ENCODE data around the gene GIPR. TPM values are rescaled to one million over a fixed set of nuclear protein-coding genes. Genes with fewer than 3 reads are reported as not detected.

Gene GIPR
- total and polyA plus RNA-seq, 2 of the 13 experiments (the other 11 are each of a cell fraction or from before 2014, with no cell fraction given) = 0.15 to 1.2 TPM

- TF ChIP-seq ZBTB40 (IDR thresholded peaks at IDR 0.05) (peak; percentile 97), ZBTB40 (CRISPR knock-in tag; IDR thresholded peaks at IDR 0.05) (peak; percentile 100), TAF15 (IDR thresholded peaks at IDR 0.05; ENCODE audit: low read depth, low read length, poor library complexity, severe bottlenecking) (no peak), ZBTB34 (CRISPR knock-in tag; IDR thresholded peaks at IDR 0.05) (no peak), NR2F6 (IDR thresholded peaks at IDR 0.05) (0 out of 2 replicates have a peak, but pooled peaks have one; percentile 28), NR2F6 (CRISPR knock-in tag; IDR thresholded peaks at IDR 0.05) (no peak), XBP1 (CRISPR knock-in tag; IDR thresholded peaks at IDR 0.05) (no peak), SAP130 (CRISPR knock-in tag; IDR thresholded peaks at IDR 0.05; ENCODE audit: low read depth) (0 out of 2 replicates have a peak, but pooled peaks have one; percentile 6), GABPA (IDR thresholded peaks at IDR 0.05; ENCODE audit: low read depth, low read length) (no peak), GABPA (CRISPR knock-in tag; IDR thresholded peaks at IDR 0.05; ENCODE audit: low read depth) (0 out of 2 replicates have a peak, but pooled peaks have one; percentile 19), NR2F2 (IDR thresholded peaks at IDR 0.05; ENCODE audit: borderline replicate concordance, low read depth) (peak; percentile 32; the same call in 1 of the 2 replicates)
These were observed 47.1 kb downstream of the GIPR start (continued) for GRCh38 chr19:45715139-45715538.
